EH (cell line): Measurements from ENCODE around the gene GRAMD2B.

Experiments used
- DNase-seq: peaks from one replicate; pipeline ENCODE4 v3.0.0-alpha.2; 2015; ENCODE audit warnings: low read depth

Gene GRAMD2B

GRCh38 chr5:126480824-126481223, 57.6 kb downstream of the GRAMD2B start:
- no peak for DNase-seq

GRCh38 chr5:126481243-126481642, 58.0 kb downstream of the GRAMD2B start:
- DNase-seq = peak; percentile 74

- DNase-seq = no peak
Measured at GRCh38 chr5:126482591-126482990, 59.4 kb downstream of the GRAMD2B start.

GRCh38 chr5:126483156-126483555, 59.9 kb downstream of the GRAMD2B start:
- peak; percentile 29 for DNase-seq

GRCh38 chr5:126484253-126484652, 61.0 kb downstream of the GRAMD2B start:
- no peak for DNase-seq

- DNase-seq = no peak
Measured at GRCh38 chr5:126486332-126486731, 63.1 kb downstream of the GRAMD2B start.

- no peak for DNase-seq
Measured at GRCh38 chr5:126487596-126487995, 64.4 kb downstream of the GRAMD2B start.

- no peak for DNase-seq
Measured at GRCh38 chr5:126488443-126489065, 65.3 kb downstream of the GRAMD2B start.

- DNase-seq = peak; percentile 62
Measured at GRCh38 chr5:126490167-126490940, 67.1 kb downstream of the GRAMD2B start.

- no peak for DNase-seq
Measured at GRCh38 chr5:126492939-126493338, 69.7 kb downstream of the GRAMD2B start.

GRCh38 chr5:126494393-126494792, 71.2 kb downstream of the GRAMD2B start:
- no peak for DNase-seq

GRCh38 chr5:126497506-126497905, 74.3 kb downstream of the GRAMD2B start:
- no peak for DNase-seq

- DNase-seq = no peak
Measured at GRCh38 chr5:126499278-126499677, 76.1 kb downstream of the GRAMD2B start.

GRCh38 chr5:126499853-126500342, 76.7 kb downstream of the GRAMD2B start:
- DNase-seq = peak; percentile 44

- DNase-seq = no peak
Measured at GRCh38 chr5:126501448-126501847, 78.2 kb downstream of the GRAMD2B start.

- DNase-seq = peak; percentile 60
Measured at GRCh38 chr5:126503602-126504104, 80.4 kb downstream of the GRAMD2B start.

- no peak for DNase-seq
Measured at GRCh38 chr5:126506079-126506478, 82.9 kb downstream of the GRAMD2B start.

- DNase-seq = peak; percentile 33
Measured at GRCh38 chr5:126508251-126508961, 85.2 kb downstream of the GRAMD2B start.

- DNase-seq = peak; percentile 65
Measured at GRCh38 chr5:126508962-126509279, 85.7 kb downstream of the GRAMD2B start.

- DNase-seq = peak; percentile 40
Measured at GRCh38 chr5:126509339-126509738, 86.1 kb downstream of the GRAMD2B start.

GRCh38 chr5:126511961-126512360, 88.8 kb downstream of the GRAMD2B start:
- no peak for DNase-seq

- DNase-seq = no peak
Measured at GRCh38 chr5:126512451-126512850, 89.2 kb downstream of the GRAMD2B start.

- DNase-seq = no peak
Measured at GRCh38 chr5:126513302-126513701, 90.1 kb downstream of the GRAMD2B start.
